Measurements from ENCODE around the gene CLNK.

GRCh38 chr4:10492464-10492863, 192.1 kb downstream of the CLNK start:
- TF ChIP-seq EZH2phosphoT487 (IDR thresholded peaks at IDR 0.05; ENCODE audit: borderline replicate concordance, low read depth, low read length) (no peak), CTCF (conservative IDR thresholded peaks at IDR 0.05; ENCODE audit: low read length) (no peak)

Measured in OCI-LY7 (cell line).